Effector memory CD8-positive, alpha-beta T cell (primary cell): Measurements from ENCODE around the gene HNRNPUL2.
A peak's percentile ranks its signal among the peaks of the same experiment; 100 is the strongest.
"Not testable (repeated sequence)": the region's sequence is repeated elsewhere in the genome, so short reads cannot be mapped to it uniquely, and the experiment has no call there.

Experiments used
- ATAC-seq: fragments of 150-1000 bp; cut with Tn5 transposase; replicated peaks from 2 replicates; pipeline ENCODE4 v1.10.0; 2021; ENCODE audit warnings: mild to moderate bottlenecking, moderate library complexity
- DNase-seq, 3 experiments: peaks; one replicate each; pipeline ENCODE4 v3.0.0; 2021
- H3K27ac Mint-ChIP-seq, 2 donors: one replicate each; pipeline ENCODE4 v1.8.0; 2022; ENCODE audit warnings: mild to moderate bottlenecking in 2 of 2, mixed read lengths in 2 of 2, moderate library complexity in 2 of 2
- H3K27me3 Mint-ChIP-seq, 2 donors: one replicate each; pipeline ENCODE4 v1.8.0; 2022; ENCODE audit warnings: mixed read lengths in 2 of 2
- H3K36me3 Mint-ChIP-seq: one replicate; pipeline ENCODE4 v1.8.0; 2022; ENCODE audit warnings: mild to moderate bottlenecking, moderate library complexity, mixed read lengths; ENCODE audit not compliant: insufficient read depth
- H3K4me1 Mint-ChIP-seq, 2 donors: one replicate each; pipeline ENCODE4 v1.8.0; 2022; ENCODE audit warnings: low read depth in 2 of 2, mixed read lengths in 2 of 2
- H3K4me3 Mint-ChIP-seq, 2 donors: one replicate each; pipeline ENCODE4 v1.8.0; 2022; ENCODE audit warnings: mild to moderate bottlenecking in 2 of 2, mixed read lengths in 2 of 2, moderate library complexity in 2 of 2
- H3K9me3 Mint-ChIP-seq, 2 donors: one replicate each; pipeline ENCODE4 v1.8.0; 2022; ENCODE audit warnings: mixed read lengths in 2 of 2

Gene HNRNPUL2

DNA sequence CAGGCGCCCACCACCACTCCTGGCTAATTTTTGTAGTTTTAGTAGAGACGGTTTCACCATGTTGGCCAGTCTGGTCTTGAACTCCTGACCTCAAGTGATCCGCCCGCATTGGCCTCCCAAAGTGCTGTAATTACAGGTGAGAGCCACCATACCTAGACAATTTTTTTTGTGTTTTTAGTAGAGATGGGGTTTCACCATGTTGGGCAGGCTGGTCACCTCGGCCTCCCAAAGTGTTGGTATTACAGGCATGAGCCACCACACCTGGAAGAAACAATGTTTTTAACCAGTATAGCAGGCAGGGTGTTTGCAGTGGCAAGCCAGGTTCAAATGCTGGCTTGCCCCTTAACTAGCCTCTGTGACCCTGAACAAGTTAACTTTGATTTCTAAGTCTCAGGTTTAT, 22.7 kb upstream of the HNRNPUL2 start:
- Mint-ChIP-seq H3K4me1 (peaks cover 5 to 14% of the 10 kb centered on the region in 2 donors), H3K36me3 (peaks cover 12% of the 10 kb centered on the region), H3K27ac (peak overlapping the region in 1 of 2 donors; percentile 41)
- not testable (repeated sequence) for ATAC-seq, DNase-seq, H3K4me3 Mint-ChIP-seq, H3K27me3 Mint-ChIP-seq, H3K9me3 Mint-ChIP-seq

DNA sequence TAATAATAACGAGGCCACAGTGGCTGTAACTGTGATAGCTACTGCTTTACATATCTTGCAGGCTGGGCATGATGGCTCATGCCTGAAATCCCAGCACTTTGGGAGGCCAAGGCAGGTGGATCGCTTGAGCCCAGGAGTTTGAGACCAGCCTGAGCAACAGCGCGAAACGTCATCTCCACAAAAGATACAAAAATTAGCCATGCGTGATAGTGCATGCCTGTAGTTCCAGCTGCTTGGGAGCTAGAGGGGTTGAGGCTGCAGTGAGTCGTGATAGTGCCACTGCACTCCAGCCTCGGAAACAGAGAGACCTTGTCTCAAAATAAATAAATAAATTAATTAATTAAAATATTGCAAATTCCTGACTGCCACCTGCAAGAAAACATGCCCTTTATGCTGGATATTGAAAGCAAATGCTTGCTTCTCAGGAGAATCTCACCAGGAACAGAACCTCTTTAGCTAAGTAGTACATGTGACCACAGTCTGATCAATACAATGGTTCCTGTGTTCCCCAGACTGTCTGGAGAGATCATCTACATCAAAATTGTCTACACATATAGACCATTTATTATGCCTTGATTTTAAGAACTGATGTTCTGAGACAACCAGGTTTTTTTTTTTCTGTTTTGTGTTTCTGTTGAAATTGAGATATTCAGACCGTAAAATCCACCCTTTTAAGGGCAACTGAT, 20.4 kb upstream of the HNRNPUL2 start:
- DNase-seq = no peak
- no peak overlapping the region for H3K4me3 Mint-ChIP-seq
- H3K27ac Mint-ChIP-seq = peak overlapping the region in 1 of 2 donors; percentile 31

DNA sequence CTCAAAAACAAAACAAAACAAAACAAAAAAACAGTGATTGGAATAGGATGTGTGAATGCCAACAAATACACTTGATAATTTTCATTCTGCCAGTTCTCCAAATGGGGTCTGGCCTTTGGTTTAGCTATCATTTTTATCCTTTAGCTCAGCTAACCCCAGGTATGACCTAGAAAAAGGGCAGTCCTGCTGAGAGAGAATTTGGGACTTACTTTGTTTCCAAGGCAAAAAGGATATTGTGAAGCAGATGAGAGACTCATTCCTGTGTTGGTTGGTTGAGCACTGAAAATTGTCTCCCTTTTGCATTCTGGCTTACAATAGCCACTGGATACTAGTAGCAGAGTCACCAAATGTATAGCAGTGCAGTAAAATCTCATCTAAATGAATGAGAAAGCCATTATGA, 9.9 kb upstream of the HNRNPUL2 start:
- Mint-ChIP-seq H3K9me3 (no peaks in the 10 kb centered on the region), H3K4me1 (peaks cover 0 to 5% of the 10 kb centered on the region in 2 donors), H3K4me3 (no peak overlapping the region), H3K27me3 (no peaks in the 10 kb centered on the region), H3K36me3 (peaks cover 83% of the 10 kb centered on the region), H3K27ac (peak overlapping the region in 1 of 2 donors; percentile 55)
- ATAC-seq (no peak), DNase-seq (no peak)

More for the DNA sequence above, 20.4 kb upstream of the HNRNPUL2 start:
- no peaks in the 10 kb centered on the region for H3K27me3 Mint-ChIP-seq
- no peaks in the 10 kb centered on the region for H3K9me3 Mint-ChIP-seq
- peaks cover 6% of the 10 kb centered on the region for H3K36me3 Mint-ChIP-seq
- no peak for ATAC-seq
- peaks cover 5 to 9% of the 10 kb centered on the region in 2 donors for H3K4me1 Mint-ChIP-seq

DNA sequence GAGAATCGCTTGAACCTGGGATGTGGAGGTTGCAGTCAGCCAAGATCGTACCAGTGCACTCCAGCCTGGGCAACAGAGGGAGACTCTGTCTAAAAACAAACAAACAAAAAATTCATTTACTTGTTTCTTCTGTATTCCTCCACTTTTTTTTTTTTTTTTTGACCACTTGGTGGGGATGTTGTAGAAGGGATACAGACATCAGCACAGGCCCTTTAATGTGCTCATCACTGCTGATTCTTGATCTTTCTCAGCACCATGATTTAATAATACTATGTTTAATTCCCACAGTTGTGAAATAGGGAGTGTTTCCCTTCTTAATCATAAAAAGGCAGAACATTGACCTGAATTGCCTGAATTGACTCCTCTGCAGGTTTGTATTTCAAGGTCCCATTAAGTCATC, 5.6 kb upstream of the HNRNPUL2 start:
- Mint-ChIP-seq H3K36me3 (peaks cover 68% of the 10 kb centered on the region), H3K9me3 (no peaks in the 10 kb centered on the region), H3K4me3 (no peak overlapping the region), H3K27me3 (no peaks in the 10 kb centered on the region), H3K27ac (no peak overlapping the region), H3K4me1 (peaks cover 13 to 18% of the 10 kb centered on the region in 2 donors)
- DNase-seq (no peak), ATAC-seq (no peak)

DNA sequence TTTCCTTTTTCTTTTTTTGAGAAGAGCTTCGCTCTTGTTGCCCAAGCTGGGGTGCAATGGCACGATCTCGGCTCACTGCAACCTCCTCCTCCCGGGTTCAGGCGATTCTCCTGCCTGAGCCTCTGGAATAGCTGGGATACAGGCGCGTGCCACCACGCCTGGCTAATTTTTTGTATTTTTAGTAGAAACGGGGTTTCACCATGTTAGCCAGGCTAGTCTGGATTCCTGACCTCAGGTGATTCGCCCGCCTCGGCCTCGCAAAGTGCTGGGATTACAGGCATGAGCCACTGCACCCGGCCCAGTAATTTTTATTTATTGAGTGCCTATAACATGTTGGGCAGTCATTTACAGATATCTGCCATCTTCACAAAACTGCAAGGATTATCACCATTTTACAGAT, 2.8 kb upstream of the HNRNPUL2 start:
- H3K4me1 Mint-ChIP-seq = peaks cover 28 to 29% of the 10 kb centered on the region in 2 donors
- H3K4me3 Mint-ChIP-seq = peak overlapping the region; percentile 96 to 97
- H3K27me3 Mint-ChIP-seq, DNase-seq, ATAC-seq, H3K9me3 Mint-ChIP-seq: not testable (repeated sequence)
- H3K27ac Mint-ChIP-seq = peak overlapping the region in 1 of 2 donors; percentile 74
- peaks cover 70% of the 10 kb centered on the region for H3K36me3 Mint-ChIP-seq

DNA sequence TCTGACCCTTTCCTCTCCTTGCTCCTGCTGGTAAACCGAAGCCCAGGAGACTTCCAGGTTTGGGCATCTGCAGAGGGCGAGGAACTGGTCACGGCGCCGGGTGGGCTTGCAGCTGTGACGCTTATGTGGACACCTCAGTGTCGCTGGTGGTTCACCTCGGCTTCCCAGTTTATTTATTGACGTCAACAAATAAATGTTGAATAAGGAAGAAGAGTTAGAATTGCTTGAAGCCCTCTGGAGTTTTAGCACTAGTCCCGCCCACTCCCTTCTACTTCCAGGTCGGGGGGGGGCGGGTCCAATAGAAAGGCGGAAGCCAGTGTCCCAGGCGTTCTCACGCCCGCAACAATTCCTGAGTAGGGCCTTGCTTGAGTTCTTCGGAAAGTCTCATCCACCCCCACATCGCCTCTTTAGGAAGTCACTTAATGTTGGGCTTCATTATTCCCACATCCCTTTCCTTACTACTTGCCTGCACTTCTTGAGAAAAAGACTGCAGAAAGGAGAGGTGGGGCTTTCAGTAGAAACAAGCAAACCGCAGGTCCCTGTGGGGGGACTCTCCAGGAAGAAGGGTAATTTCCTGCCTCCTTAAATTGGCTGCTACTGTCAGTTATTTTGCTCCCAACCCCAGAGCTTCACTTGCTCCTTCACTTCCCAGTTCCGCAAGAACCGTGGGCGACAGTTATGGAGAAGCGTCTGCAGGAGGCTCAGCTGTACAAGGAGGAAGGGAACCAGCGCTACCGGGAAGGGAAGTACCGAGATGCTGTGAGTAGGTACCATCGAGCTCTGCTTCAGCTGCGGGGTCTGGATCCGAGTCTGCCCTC, 1.1 kb upstream of the HNRNPUL2 start, which contains the start of gene TTC9C:
TTC9C (plus strand) TSS at position 316 of the 818 bp plus-strand sequence; CDS start at position 679, 363 bp downstream.
- Mint-ChIP-seq H3K4me3 (peak within 1 kb of the TSS; percentile 96 to 97), H3K36me3 (peaks cover 72% of the 10 kb centered on the region), H3K27me3 (no peaks in the 10 kb centered on the region), H3K27ac (peak within 1 kb of the TSS; percentile 98 to 99), H3K4me1 (peaks cover 37 to 43% of the 10 kb centered on the region in 2 donors), H3K9me3 (no peaks in the 10 kb centered on the region)
- DNase-seq = peak; percentile 71 to 78 (median 77)
- peak; percentile 35 for ATAC-seq

DNA sequence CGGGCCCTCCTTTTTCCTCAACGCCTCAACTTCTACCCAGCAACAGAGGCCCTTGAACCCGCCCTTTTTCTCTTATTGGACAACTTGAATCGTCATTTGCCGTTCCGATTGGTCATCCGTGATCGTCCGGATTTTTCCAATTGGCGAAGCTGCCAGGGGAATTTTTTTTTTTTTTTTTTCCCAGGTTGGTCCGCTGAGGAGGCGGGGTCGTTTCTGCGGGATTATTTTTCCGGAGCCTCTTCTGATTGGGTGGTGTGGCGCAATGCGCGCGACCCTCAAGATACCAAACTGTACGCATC, 564 bp upstream of the HNRNPUL2 start:
- Mint-ChIP-seq H3K4me1 (peaks cover 37 to 39% of the 10 kb centered on the region in 2 donors), H3K27me3 (no peaks in the 10 kb centered on the region), H3K4me3 (peak overlapping the region; percentile 96 to 97), H3K36me3 (peaks cover 72% of the 10 kb centered on the region), H3K9me3 (no peaks in the 10 kb centered on the region), H3K27ac (peak overlapping the region; percentile 98 to 99)
- ATAC-seq (peak; percentile 62), DNase-seq (peak in 2 of 3 experiments; percentile 81 to 85)

DNA sequence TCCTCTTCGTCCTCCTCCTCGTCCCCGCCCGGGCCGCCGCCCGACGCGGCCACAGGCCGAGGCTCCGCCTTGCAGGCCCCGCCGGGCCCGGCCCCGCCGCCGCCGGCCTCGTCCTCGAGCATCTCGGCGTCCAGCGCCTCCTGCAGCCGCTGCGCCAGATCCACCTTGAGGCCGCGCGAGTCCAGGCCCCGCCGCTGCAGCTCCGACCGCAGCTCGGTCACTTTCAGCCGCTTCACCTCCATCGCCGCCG, 417 bp downstream of the HNRNPUL2 start:
- no peaks in the 10 kb centered on the region for H3K27me3 Mint-ChIP-seq
- ATAC-seq (peak; percentile 4), DNase-seq (no peak)
- peak overlapping the region; percentile 98 to 99 for H3K27ac Mint-ChIP-seq
- H3K4me1 Mint-ChIP-seq = peaks cover 37 to 42% of the 10 kb centered on the region in 2 donors
- H3K4me3 Mint-ChIP-seq = peak overlapping the region; percentile 96 to 97
- peaks cover 75% of the 10 kb centered on the region for H3K36me3 Mint-ChIP-seq
- no peaks in the 10 kb centered on the region for H3K9me3 Mint-ChIP-seq

DNA sequence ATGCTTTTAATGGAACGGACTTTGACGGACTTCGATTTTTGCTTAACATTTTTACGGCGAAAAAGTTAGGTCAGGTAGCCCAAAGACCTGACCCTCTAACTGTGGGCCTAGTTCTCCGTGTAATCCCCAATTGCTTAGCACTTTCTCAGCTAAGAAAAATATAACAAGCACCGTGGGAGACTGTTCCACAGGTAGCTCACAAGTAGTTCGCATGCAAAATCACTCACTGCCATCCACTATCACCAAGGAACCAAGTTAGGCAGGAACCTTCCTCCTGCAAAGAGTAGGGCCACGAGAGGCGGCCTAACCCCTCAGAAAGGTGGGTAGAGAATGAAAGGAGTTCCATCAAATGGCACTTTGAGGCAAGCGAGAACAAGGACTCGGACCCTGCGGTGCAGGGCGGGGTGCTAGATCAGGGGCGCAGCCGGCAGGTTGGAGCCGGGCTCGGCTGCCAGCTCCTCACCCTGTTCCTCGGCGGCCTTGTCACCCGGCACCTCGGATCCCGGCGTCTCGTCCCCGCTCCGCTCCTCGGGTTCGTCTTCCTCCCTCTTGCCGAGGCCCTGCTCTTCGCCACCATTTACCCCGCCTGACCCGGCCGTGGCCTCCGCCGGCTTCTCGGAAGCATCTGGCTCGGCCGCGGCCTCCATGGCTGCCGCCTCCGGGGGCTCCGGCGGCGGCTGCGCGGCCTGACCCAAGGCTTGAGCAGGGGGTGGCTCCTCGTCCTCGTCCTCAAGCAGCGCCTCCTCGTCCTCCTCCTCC, 922 bp downstream of the HNRNPUL2 start:
- no peaks in the 10 kb centered on the region for H3K9me3 Mint-ChIP-seq
- H3K36me3 Mint-ChIP-seq = peaks cover 75% of the 10 kb centered on the region
- ATAC-seq = no peak
- no peak for DNase-seq
- H3K4me1 Mint-ChIP-seq = peaks cover 37 to 42% of the 10 kb centered on the region in 2 donors
- peak overlapping the region; percentile 98 to 99 for H3K27ac Mint-ChIP-seq
- peak overlapping the region; percentile 96 to 97 for H3K4me3 Mint-ChIP-seq
- H3K27me3 Mint-ChIP-seq = no peaks in the 10 kb centered on the region

DNA sequence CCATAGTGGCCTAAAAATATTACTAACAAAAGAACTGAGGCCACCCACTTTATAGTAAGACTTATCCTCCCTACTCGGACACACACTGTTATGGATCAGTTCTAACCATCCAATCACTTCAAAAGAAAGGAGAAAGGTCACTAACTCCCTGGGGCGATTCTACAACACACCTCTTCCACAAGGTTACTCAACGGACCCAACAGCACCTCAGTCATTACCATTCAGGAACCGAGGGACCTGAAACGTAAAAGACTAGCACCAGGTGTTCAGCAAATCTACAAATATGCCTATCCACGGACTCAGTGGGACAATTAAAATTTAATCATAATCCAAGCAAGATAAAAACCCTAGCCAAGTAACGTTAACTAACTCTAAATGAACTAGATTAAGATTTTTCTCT, 1.6 kb downstream of the HNRNPUL2 start:
- H3K4me3 Mint-ChIP-seq = peak overlapping the region; percentile 96 to 97
- H3K4me1 Mint-ChIP-seq = peaks cover 37 to 42% of the 10 kb centered on the region in 2 donors
- no peaks in the 10 kb centered on the region for H3K9me3 Mint-ChIP-seq
- ATAC-seq (no peak), DNase-seq (no peak)
- peak overlapping the region; percentile 98 to 99 for H3K27ac Mint-ChIP-seq
- no peaks in the 10 kb centered on the region for H3K27me3 Mint-ChIP-seq
- H3K36me3 Mint-ChIP-seq = peaks cover 77% of the 10 kb centered on the region

DNA sequence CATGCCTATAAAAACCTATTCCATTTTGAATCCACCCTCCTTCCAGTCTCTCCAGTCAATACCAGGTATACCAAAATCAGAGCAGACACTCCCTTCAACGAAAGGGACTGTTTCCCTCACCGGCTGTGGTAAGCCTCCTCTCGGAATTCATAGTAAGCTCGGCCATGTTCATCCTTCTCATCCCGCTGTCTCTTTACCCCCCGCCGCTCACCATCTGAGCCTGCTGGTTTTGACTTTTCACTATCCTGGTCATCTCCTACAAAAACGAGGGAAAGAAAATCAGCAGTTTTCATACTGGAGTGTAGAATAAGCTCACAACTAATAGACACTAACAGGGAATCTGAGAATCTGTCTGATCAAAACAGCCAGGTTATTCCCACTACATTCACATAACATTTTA, 3.1 kb downstream of the HNRNPUL2 start:
- no peak for DNase-seq
- no peaks in the 10 kb centered on the region for H3K9me3 Mint-ChIP-seq
- H3K4me3 Mint-ChIP-seq = peak overlapping the region; percentile 96 to 97
- no peak for ATAC-seq
- peaks cover 91% of the 10 kb centered on the region for H3K36me3 Mint-ChIP-seq
- no peaks in the 10 kb centered on the region for H3K27me3 Mint-ChIP-seq
- peak overlapping the region; percentile 42 to 99 for H3K27ac Mint-ChIP-seq
- H3K4me1 Mint-ChIP-seq = peaks cover 35 to 43% of the 10 kb centered on the region in 2 donors

DNA sequence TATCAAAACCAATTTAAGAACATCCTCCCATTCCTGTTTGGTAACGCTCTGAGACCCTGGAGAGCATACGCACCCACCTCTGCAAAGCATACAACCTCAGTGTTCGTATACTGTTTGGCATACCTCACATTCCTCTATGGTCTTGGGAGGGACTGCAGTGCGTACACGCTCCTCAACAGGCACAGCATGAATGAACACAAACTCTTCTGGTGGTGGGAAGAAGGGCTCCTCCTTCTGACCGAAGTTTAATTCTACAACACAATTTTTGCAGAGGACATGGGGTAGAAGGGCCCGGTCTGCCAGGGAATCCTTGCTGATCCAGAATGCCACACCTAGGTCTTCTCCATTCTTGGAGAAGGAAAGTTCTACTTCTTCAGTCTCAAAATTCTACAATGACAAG, 5.3 kb downstream of the HNRNPUL2 start:
- peaks cover 94% of the 10 kb centered on the region for H3K36me3 Mint-ChIP-seq
- no peak overlapping the region for H3K4me3 Mint-ChIP-seq
- no peak for DNase-seq
- H3K27me3 Mint-ChIP-seq = no peaks in the 10 kb centered on the region
- H3K4me1 Mint-ChIP-seq = peaks cover 25 to 43% of the 10 kb centered on the region in 2 donors
- no peak overlapping the region for H3K27ac Mint-ChIP-seq
- no peak for ATAC-seq
- H3K9me3 Mint-ChIP-seq = no peaks in the 10 kb centered on the region

DNA sequence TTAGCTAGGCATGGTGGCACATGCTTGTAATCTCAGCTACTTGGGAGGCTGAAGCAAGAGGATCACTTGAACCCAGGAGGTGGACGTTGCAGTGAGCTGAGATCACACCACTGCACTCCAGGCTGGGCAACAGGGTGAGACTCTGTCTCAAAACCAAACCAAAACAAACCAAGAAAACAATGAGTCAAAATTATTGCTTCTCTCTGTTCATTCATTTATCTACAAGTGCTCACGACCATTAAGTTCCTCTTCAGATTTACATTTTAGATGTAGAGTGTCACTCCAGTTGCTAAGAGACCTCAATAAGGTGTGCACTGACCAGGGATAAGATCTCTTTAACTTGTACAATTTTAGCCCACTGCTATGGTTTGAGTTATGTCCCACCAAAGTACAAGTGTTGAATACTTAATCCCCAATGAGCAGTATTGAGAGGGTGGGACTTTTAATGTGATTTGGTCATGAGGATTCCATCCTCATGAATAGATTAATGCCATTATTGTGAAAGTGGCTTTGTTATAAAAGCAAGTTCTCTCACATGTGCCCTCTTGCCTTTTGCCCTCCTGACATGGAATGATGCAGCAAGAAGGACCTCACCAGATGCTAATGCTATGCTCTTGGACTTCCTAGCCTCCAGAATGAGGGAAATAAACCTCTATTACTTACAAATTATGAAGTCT, 7.8 kb downstream of the HNRNPUL2 start:
- Mint-ChIP-seq H3K9me3 (no peaks in the 10 kb centered on the region), H3K27me3 (no peaks in the 10 kb centered on the region), H3K4me3 (no peak overlapping the region), H3K4me1 (peaks cover 11 to 34% of the 10 kb centered on the region in 2 donors), H3K36me3 (peaks cover 100% of the 10 kb centered on the region), H3K27ac (peak overlapping the region in 1 of 2 donors; percentile 35)
- DNase-seq (no peak), ATAC-seq (no peak)
